Tibial nerve (tissue), 4 donors: ENCODE measurements around the gene RCOR2.

Experiments used
- EP300 ChIP-seq, 2 donors: sonication (generic); formaldehyde crosslinking; IDR thresholded peaks; one replicate each; pipeline ENCODE4 v1.6.1; 2017; ENCODE audit warnings: antibody characterized with exemption in 2 of 2, mild to moderate bottlenecking in 1 of 2
- POLR2A ChIP-seq, 2 donors: fragments of 450-650 bp; IDR thresholded peaks; one replicate each; pipeline ENCODE4 v1.6.1; 2017; ENCODE audit warnings: antibody characterized with exemption in 2 of 2, mild to moderate bottlenecking in 2 of 2, moderate library complexity in 2 of 2
- TF ChIP-seq, protein P1 (sequence below), 5 experiments: fragments of 200-600 bp in 3 of 5; fragments of 450-650 bp in 2 of 5; sonication (generic) in 3 of 5; IDR thresholded peaks; one replicate each; pipeline ENCODE4 v1.5.1; 2016 to 2019; ENCODE audit warnings: antibody characterized with exemption in 5 of 5, mild to moderate bottlenecking in 3 of 5, moderate library complexity in 2 of 5

DNA sequence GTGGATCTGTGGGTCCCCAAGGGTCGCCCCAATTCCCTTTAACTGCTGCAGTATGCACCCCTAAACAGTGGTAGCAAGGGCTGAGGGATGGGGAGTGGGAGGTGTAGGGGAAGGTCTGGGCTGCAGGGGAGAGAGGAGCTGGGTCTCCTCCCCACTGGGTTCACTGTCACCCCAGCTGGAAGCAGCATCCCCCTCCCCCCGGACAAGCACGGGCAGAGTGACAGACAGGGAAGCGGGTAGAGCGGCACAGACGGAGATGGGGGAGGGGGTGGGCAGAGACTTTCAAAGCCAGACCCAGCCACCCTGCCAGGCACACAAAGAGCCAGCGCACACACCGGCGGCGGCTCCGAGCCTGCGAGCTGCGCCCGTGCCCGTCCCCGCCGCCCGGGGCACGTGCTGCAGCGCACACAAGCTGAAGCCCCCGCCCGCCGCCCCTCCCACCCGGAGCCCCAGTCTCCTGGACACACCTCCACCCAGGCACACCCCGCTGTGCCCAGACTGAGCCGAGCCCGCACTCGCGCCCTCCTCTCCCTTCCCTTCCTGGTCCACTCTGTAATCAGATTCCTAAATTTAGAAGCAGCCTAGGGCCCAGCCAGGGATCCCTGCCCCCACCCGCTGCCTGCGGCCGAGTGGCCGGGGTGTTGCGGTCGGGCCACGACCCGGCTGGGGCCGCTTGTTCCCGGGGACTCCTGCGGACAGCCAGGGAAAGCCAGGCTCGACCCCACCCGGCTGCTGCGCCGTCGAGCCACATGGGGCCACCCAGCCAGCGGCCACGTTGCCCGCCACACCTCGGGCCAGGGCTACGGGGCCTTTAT is 935 bp upstream of the RCOR2 start:
- TF ChIP-seq, protein P1, sequence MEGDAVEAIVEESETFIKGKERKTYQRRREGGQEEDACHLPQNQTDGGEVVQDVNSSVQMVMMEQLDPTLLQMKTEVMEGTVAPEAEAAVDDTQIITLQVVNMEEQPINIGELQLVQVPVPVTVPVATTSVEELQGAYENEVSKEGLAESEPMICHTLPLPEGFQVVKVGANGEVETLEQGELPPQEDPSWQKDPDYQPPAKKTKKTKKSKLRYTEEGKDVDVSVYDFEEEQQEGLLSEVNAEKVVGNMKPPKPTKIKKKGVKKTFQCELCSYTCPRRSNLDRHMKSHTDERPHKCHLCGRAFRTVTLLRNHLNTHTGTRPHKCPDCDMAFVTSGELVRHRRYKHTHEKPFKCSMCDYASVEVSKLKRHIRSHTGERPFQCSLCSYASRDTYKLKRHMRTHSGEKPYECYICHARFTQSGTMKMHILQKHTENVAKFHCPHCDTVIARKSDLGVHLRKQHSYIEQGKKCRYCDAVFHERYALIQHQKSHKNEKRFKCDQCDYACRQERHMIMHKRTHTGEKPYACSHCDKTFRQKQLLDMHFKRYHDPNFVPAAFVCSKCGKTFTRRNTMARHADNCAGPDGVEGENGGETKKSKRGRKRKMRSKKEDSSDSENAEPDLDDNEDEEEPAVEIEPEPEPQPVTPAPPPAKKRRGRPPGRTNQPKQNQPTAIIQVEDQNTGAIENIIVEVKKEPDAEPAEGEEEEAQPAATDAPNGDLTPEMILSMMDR (IDR thresholded peaks at IDR 0.05) = no peak
- TF ChIP-seq POLR2A (IDR thresholded peaks at IDR 0.05) = no peak
- no peak for TF ChIP-seq EP300 (IDR thresholded peaks at IDR 0.05)
